Retina (tissue), 1 donor: ENCODE data around the gene HTRA2.

Experiments
- DNase-seq: peaks from one replicate; pipeline ENCODE4 v3.0.0-alpha.2; 2016

Gene HTRA2

DNA sequence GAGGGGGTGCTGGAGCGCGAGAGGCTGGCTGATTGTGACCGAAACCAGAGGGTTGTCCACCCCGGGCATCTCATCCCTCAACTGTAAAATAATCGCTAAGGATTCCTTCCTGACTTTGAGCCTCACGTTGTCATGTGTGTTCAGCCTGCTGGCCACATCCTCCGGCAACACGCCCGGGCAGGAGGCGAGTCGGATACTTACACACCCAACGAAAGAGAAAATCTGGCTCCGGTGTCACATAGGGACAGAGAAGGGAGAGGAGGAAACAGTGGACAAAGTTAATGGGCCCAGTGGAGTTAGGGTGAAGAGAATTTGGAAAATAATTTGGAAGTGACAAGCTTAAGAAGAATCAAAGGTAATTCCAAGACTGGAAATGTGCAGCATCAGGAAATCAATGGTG, 13.1 kb upstream of the HTRA2 start:
- DNase-seq: no peak

DNA sequence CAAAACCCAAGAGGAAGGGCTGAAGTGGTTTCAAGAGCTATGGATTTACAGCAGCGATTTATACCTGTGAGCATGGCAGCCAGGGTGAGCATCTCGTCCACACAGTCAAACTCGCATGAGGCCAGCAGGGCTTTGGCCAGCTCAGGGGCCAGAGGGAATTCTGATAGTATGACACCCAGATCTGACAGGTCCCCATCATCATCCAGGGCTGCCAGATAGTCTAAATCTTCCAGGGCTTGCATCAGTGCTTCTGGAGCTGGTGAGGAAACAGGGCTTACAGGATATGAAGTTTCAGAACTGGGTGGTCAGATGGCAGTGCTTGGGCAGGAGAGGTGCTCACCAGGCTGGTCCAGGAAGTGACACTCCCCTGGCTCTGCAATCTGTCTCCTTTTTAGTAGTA, 7.2 kb upstream of the HTRA2 start:
- DNase-seq: no peak

- no peak for DNase-seq
Observed at GRCh38 chr2:74524005-74524404, 5.7 kb upstream of the HTRA2 start.

GRCh38 chr2:74524955-74525716, 4.6 kb upstream of the HTRA2 start:
- no peak for DNase-seq

DNA sequence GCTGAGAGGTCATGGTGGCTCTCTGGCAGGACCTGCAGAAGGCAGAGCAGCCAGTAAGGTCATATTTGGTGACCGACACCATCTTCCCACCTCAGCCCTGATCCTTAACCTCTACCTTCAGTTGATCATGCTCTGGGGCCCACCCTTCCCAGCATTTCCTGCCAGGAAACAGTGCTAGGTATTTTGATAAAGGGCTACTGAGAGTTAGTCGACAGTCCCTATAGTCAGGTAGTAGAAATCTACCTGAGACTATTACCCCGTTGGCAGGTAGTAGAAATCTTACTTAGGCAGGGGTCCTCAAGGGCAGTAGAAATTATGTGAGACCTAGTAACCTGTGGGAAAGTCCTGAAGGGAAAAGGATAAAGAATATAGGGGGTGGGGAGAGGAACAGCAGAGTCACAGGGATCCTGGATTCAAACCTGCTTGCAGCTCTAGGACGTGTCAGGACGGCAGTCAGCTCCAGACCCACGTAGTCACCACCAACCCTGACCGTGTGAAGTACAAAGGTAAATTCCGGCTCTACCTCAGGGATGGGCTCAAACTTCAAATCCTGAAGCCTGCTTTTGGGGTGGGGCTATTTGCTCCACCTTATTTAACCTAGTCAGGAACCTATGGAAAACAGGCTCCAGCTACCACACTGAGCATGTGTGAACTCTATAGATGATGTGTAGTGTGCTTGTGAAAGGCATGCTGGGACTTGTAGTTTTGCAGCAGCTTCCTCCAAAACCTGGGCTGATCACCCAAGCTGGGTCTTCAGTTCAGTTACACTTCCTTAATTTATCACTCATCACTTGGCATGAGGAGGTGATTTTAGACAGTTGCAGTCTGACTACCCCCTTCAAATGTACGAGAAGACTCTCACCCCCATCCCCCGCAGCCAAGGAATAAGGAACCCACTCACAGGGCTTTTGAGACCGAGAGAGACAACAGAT, 3.8 kb upstream of the HTRA2 start, which contains the start of gene DQX1:
TSS of gene DQX1 (minus strand) at position 515 of the 932 bp plus-strand sequence. CDS start at position 13, 502 bp downstream.
- peak; percentile 27 for DNase-seq

DNA sequence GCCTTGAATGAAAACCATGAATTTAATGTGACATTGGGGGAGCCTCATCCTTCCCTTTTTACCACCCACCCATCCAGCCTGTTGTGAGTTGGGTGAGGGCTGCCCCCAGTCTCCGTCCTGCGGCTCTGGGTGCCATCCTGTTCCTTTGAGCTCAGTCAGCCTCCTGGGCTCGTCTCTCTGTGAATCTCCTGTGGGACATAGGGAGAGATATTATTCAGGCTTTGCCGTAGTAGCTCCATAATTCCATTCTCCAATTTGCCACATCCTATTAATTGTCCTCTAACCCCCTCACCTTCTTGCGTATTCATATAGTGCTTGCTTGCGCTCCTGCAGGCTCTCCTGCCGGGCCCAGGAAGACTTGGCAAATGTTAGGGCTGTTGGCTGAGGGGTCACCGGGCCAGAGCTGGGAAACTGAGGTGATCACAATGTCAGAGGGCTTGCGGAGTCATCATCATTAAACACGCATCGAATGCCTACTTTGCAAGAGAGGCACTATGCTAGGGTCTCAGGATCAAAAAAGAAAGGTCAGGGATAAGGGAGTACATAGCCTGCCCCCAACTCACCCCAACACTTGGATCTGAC, 3.0 kb upstream of the HTRA2 start:
- DNase-seq: no peak

DNA sequence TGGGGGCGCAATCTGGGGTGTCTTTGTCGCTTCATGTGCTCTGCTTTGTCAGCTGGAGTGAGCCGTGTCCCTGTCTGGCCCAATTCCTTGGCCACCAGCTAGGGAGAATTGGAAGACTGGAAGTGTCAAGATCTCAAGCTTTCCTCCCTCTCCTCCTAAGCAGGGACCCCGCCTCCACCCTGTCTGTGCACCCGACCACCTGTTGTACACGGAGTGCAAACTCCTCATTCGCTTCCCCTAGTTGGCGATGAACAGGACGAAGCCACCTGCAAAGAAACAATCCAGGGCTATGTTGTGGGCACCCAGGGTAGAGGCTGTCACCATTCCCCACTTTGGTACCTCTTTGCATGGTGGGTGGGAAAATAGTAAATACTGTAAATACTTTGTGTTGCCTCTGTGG, 2.0 kb upstream of the HTRA2 start:
- DNase-seq: no peak

DNA sequence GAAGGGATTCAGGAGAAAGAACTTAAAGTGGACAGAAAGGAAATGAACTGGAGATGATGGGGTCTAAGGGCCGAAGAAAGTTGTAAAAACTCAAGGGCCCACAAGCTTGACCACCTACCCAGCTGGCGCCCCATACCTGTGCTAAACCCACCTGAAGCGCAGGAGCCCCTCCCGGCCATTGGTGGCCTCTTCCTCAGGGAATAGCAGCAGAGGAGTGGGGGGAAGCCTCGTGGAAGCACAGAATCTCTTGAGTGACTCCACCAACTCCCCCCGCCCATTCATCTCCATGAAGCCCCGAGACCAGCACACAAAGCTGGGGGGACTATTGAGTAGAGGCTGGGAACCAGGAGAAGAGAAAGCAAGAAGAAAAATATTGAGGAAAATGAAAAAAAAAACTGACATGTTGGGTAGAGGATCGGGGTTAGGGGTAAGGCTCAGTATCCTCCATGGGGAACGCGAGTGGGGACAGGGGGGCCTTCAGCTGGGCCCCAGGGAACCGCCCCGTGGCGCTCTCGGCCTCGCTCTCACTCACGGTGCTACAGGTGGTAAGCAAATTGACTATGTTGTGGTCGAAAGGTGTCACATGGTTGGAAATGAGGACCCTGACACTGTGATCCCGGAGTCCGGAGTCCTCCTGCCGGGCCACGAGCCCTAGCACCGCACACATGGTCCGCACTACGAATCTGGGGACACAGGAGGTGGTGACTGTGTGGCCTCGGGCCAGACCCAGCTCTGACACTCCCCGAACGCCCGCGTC, 955 bp upstream of the HTRA2 start:
- DNase-seq: no peak

- peak; percentile 70 for DNase-seq
Observed at GRCh38 chr2:74530239-74531187, 780 bp downstream of the HTRA2 start.

GRCh38 chr2:74531666-74532065, 1.9 kb downstream of the HTRA2 start:
- no peak for DNase-seq

DNA sequence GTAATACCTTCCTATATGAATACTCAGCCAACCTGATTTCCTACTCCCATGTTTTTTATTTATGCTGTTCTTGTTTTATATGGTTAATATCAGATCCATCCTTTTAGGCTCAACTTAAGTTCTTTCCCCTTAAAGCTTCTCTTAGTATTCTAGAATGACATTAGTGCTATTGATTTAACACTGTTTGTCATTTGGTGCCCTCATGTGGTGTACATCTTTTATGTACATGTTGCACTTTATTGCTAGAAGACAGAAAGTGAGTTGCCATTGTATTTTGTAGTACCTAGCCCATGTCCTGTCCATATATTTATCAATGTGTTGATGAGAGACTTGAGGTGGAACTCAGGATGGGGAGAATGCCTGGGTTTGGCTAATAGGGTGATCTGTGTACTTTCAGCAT, 2.5 kb downstream of the HTRA2 start:
- no peak for DNase-seq

DNA sequence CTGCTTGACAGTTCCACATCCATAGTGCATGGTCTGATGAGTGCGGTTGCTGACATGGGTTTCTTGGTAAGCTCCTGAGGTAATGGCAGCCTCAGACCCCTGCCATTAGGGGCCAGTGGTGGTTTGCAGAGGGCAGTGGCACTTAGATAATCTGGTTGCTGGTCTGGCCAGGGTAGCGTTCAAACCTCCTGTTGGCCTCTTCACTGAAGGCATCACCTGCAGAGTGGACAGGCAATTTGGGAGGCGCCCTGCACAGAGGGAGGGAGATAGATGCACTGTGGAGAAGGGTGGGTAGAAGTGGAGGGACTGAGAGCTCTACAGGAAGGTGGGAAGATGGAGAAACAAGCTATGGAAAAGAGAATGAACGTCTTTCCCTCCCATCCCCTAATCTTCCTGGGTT, 3.7 kb downstream of the HTRA2 start:
- DNase-seq: no peak

GRCh38 chr2:74534411-74534810, 4.7 kb downstream of the HTRA2 start:
- no peak for DNase-seq

DNA sequence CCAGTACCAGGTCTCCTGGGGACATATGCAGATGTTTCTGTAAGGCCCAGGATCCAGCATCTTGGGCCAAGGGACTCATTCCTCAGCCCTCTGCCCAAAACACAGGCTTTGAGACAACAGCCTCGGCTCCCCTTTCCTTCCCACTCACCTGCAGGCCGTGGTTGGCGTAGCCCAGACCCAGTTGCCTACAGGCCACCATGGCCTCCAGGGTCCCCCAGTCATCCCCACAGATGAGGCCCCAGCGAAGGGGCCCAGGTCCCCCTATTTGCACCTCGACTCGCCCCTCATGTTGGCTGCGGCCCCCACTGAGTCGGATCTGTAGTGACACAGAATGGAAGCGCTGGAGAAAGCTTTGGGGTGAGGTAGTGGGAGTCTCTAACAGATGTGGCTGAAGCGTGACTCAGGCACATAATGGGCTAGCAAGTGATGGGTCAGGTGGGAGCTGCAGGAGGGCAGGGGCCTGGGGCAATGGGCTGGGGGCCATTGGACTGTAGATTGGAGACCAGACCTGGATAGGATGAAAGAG, 5.8 kb downstream of the HTRA2 start:
- DNase-seq: no peak

GRCh38 chr2:74536166-74536950, 6.6 kb downstream of the HTRA2 start:
- DNase-seq: no peak

DNA sequence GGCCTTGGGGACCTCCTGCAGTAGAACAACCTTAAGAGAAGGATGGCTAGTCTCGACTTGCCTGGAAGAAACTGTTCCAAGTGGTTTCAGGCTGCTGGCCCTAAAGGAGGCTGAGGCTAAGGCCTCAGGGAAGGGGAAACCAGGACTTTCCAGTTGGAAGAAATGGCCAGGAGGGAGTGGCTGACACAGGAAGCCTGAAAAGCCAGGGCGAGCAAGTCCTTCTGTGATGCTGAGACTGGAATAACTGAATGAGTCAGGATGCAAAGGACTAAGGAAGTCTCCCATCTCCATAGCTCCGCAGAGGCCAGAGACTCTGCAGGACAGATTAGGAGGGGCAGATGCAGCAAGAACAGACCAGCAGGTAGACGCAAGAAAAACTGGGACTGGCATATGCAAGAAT, 7.4 kb downstream of the HTRA2 start:
- DNase-seq: no peak

DNA sequence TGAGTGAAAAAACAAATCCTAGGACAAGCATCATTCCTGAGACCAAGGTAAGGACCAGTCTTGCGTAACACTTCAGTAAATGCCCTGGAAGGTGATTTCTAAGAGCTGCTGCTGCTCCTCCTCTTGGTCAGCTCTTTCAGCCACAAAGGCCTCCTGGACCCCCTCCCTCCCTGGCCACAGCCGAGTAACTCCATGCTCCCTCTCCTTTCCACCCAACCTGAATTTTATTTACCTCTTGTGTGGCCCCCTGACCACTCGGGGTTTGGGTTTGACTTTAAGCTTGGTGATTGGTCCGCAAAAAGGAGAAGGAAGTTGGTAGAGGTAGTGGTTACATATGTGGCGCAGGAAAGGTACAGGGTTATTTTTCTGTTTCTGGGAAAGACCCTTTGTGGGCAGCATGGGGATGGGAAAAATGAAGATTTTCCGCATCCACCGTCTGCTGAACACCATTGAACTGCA, 9.2 kb downstream of the HTRA2 start:
- DNase-seq: no peak

DNA sequence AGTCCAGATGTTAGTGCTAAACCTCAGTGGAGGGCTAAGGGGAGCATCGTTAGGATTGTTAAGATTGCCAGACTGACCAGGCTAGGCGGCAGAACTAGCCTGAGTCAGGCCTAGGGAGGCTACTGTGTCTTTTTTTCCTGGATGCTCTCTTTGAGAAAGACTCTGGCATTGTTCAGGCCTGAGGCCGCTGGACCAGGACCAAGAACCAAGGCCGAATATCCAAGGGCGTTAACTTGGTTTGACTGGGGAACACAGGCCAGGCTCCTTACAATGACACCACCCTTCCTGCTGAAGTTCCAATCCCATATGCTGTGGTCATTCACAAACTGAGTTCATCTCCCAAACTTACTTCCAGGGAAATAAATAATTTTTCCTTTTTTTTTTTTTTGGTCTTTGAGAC, 10.6 kb downstream of the HTRA2 start:
- DNase-seq: no peak

- DNase-seq: no peak
Observed at GRCh38 chr2:74542978-74543377, 13.2 kb downstream of the HTRA2 start.

- no peak for DNase-seq
Observed at GRCh38 chr2:74544634-74545033, 14.9 kb downstream of the HTRA2 start.
